Measurements from ENCODE around the gene MED17.

- TF ChIP-seq CTCF (IDR thresholded peaks at IDR 0.05; ENCODE audit: insufficient read depth, low read length, poor library complexity, severe bottlenecking) (no peak), EZH2phosphoT487 (conservative IDR thresholded peaks at IDR 0.05; ENCODE audit: low read length) (no peak)
Measured at GRCh38 chr11:93813974-93814373, 29.9 kb downstream of the MED17 start.

Data from SU-DHL-6 (cell line).